MM.1S (cell line): ENCODE measurements around the gene CBFA2T3.

Source experiments
- DNase-seq: peaks from one replicate; pipeline ENCODE4 v3.0.0-alpha.2; 2015
- H2AFZ ChIP-seq: fragments of 300-600 bp; sonication (generic); 2 replicates; pipeline ENCODE4 v1.6.0; 2016; ENCODE audit warnings: antibody characterized with exemption, low read length
- H3F3A ChIP-seq: fragments of 300-600 bp; sonication (generic); 2 replicates; pipeline ENCODE4 v1.6.1; 2016; ENCODE audit warnings: mild to moderate bottlenecking, antibody characterized with exemption, low read length, moderate library complexity, mixed read lengths; ENCODE audit not compliant: insufficient read depth
- H3K27ac ChIP-seq: fragments of 300-600 bp; sonication (generic); 2 replicates; pipeline ENCODE4 v1.5.1; 2016; ENCODE audit warnings: mild to moderate bottlenecking, low read length
- H3K27me3 ChIP-seq: fragments of 300-600 bp; sonication (generic); replicated peaks from 2 replicates; pipeline ENCODE4 v1.6.0; 2016; ENCODE audit warnings: low read length; ENCODE audit not compliant: insufficient read depth
- H3K36me3 ChIP-seq: fragments of 300-600 bp; sonication (generic); replicated peaks from 2 replicates; pipeline ENCODE4 v1.6.1; 2016; ENCODE audit warnings: mild to moderate bottlenecking, low read length, mixed read lengths; ENCODE audit not compliant: insufficient read depth
- H3K4me1 ChIP-seq: fragments of 300-600 bp; sonication (generic); 2 replicates; pipeline ENCODE4 v1.6.1; 2016; ENCODE audit warnings: low read length, mixed read lengths
- H3K4me2 ChIP-seq: fragments of 300-600 bp; sonication (generic); 2 replicates; pipeline ENCODE4 v1.6.0; 2016; ENCODE audit warnings: low read depth, low read length
- H3K4me3 ChIP-seq: fragments of 300-600 bp; sonication (generic); 2 replicates; pipeline ENCODE4 v1.5.1; 2016; ENCODE audit warnings: low read length, mixed read lengths
- H3K79me2 ChIP-seq: fragments of 300-600 bp; sonication (generic); 2 replicates; pipeline ENCODE4 v1.6.1; 2016; ENCODE audit warnings: mixed run types, low read length, mixed read lengths
- H3K9ac ChIP-seq: fragments of 300-600 bp; sonication (generic); 2 replicates; pipeline ENCODE4 v1.6.1; 2016; ENCODE audit warnings: low read length, mixed read lengths
- H3K9me2 ChIP-seq: fragments of 300-600 bp; sonication (generic); replicated peaks from 2 replicates; pipeline ENCODE4 v1.6.1; 2016; ENCODE audit warnings: mild to moderate bottlenecking, low read length, mixed read lengths; ENCODE audit not compliant: insufficient read depth
- H3K9me3 ChIP-seq: fragments of 300-600 bp; sonication (generic); replicated peaks from 2 replicates; pipeline ENCODE4 v1.6.1; 2016; ENCODE audit warnings: mild to moderate bottlenecking, low read length, mixed read lengths; ENCODE audit not compliant: insufficient read depth
- H4K20me1 ChIP-seq: fragments of 300-600 bp; sonication (generic); 2 replicates; pipeline ENCODE4 v1.6.1; 2016; ENCODE audit warnings: mild to moderate bottlenecking, low read length, moderate library complexity, mixed read lengths; ENCODE audit not compliant: insufficient read depth
- CTCF ChIP-seq: fragments of 300-600 bp; sonication (generic); IDR thresholded peaks from 2 replicates; pipeline ENCODE4 v1.5.1; 2016; ENCODE audit warnings: antibody characterized with exemption, low read length, mixed read lengths
- EZH2 ChIP-seq: fragments of 300-600 bp; sonication (generic); optimal IDR thresholded peaks from 2 replicates; pipeline ENCODE3; 2017; ENCODE audit warnings: low read depth, mild to moderate bottlenecking, antibody characterized with exemption, low read length, mixed read lengths
- EZH2phosphoT487 ChIP-seq: fragments of 300-600 bp; sonication (generic); IDR thresholded peaks from 2 replicates; pipeline ENCODE4 v1.6.1; 2018; ENCODE audit warnings: antibody characterized with exemption, low read length

The CBFA2T3 gene

GRCh38 chr16:88934066-88934667 is 42.8 kb downstream of the CBFA2T3 start:
- peaks cover 86% of the 10 kb centered on the region for H3K79me2 ChIP-seq
- no peak overlapping the region for H3K27ac ChIP-seq
- H3K4me2 ChIP-seq, result no peak overlapping the region
- no peak overlapping the region for H3K9ac ChIP-seq
- H3K4me1 ChIP-seq, result no peaks in the 10 kb centered on the region
- H3F3A ChIP-seq, result no peaks in the 10 kb centered on the region
- no peaks in the 10 kb centered on the region for H3K27me3 ChIP-seq
- H3K36me3 ChIP-seq, result no peaks in the 10 kb centered on the region
- DNase-seq, result no peak
- no peak overlapping the region for H2AFZ ChIP-seq
- no peaks in the 10 kb centered on the region for H3K9me3 ChIP-seq
- no peaks in the 10 kb centered on the region for H4K20me1 ChIP-seq
- no peaks in the 10 kb centered on the region for H3K9me2 ChIP-seq
- no peak overlapping the region for H3K4me3 ChIP-seq
- no peak for TF ChIP-seq EZH2
- TF ChIP-seq EZH2phosphoT487, result no peak
- no peak for TF ChIP-seq CTCF

- H3K36me3 ChIP-seq, result no peaks in the 10 kb centered on the region
- H3K4me1 ChIP-seq, result no peaks in the 10 kb centered on the region
- H3K4me3 ChIP-seq, result no peak overlapping the region
- H3K9me3 ChIP-seq, result no peaks in the 10 kb centered on the region
- H3K27me3 ChIP-seq, result no peaks in the 10 kb centered on the region
- peaks cover 86% of the 10 kb centered on the region for H3K79me2 ChIP-seq
- H3F3A ChIP-seq, result no peaks in the 10 kb centered on the region
- H3K9ac ChIP-seq, result no peak overlapping the region
- H2AFZ ChIP-seq, result no peak overlapping the region
- no peak for DNase-seq
- H3K9me2 ChIP-seq, result no peaks in the 10 kb centered on the region
- TF ChIP-seq CTCF, result no peak
- no peak for TF ChIP-seq EZH2phosphoT487
- TF ChIP-seq EZH2, result no peak
- H4K20me1 ChIP-seq, result no peaks in the 10 kb centered on the region
- no peak overlapping the region for H3K4me2 ChIP-seq
- no peak overlapping the region for H3K27ac ChIP-seq
Observed at GRCh38 chr16:88932929-88933328, 44.1 kb downstream of the CBFA2T3 start.

GRCh38 chr16:88931936-88932335 is 45.1 kb downstream of the CBFA2T3 start:
- Histone ChIP-seq H3K79me2 (peaks cover 86% of the 10 kb centered on the region), H3K27me3 (no peaks in the 10 kb centered on the region)

More at GRCh38 chr16:88931936-88932335, 45.1 kb downstream of the CBFA2T3 start:
- TF ChIP-seq CTCF (no peak), EZH2 (no peak), EZH2phosphoT487 (no peak)
- Histone ChIP-seq H3K9me2 (no peaks in the 10 kb centered on the region), H3F3A (no peaks in the 10 kb centered on the region), H3K4me2 (no peak overlapping the region), H3K4me1 (no peaks in the 10 kb centered on the region), H3K4me3 (no peak overlapping the region), H4K20me1 (no peaks in the 10 kb centered on the region), H3K9me3 (no peaks in the 10 kb centered on the region), H3K9ac (no peak overlapping the region), H3K27ac (no peak overlapping the region), H3K36me3 (no peaks in the 10 kb centered on the region), H2AFZ (no peak overlapping the region)
- no peak for DNase-seq
